K562 treated with DMSO at 1 percent for 48 hours (cell line): ENCODE data around the gene ZBTB21. TPM values are rescaled to one million over a fixed set of nuclear protein-coding genes. Genes with fewer than 3 reads are reported as not detected.

Experiments used
- total RNA-seq: library from RNA; unstranded; fragments of 300-600 nt; gene quantifications from 2 replicates; pipeline ENCODE4 v1.2.3, GENCODE V29; 2022; ENCODE audit warnings: low replicate concordance; ENCODE audit errors: extremely low read depth

Gene ZBTB21
- total RNA-seq = not detected in 2 replicates

DNA sequence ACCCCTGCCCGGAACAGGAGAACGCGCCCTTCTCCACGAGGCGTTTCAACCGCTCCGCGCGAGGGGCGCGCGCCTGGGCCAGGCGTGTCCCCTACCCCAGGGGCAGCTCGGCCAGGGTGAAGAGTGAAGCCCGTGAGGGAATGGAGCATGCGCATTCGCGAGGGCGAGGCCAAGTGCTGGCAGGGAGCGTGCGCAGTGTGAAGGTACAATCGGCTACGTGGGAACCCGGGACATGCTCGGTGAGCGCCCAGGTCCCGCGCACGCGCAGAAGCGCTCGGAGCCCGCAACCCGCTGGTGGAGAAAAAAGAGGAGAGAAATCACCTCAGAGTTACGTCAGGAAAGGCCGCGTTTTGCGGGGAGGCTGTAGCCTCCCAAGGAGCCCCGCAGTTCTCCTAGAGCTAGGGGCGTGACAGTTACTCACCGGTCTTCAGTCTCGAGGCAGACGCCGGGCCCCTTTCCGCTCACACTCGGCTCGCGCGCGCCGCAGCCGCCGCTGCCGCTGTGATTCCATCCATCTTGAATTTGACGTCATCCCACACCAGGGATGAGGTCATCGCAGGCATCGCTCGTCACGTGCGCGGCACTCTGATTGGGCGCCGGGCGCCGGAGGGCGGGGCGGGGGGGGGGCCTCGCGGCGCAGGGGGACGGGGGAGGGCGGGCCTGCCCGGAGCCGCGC, at the start of gene ZBTB21:
TSS of gene ZBTB21 (minus strand) at position 530 of the 676 bp plus-strand sequence. CDS start 16,265 bp downstream, outside the sequence.

DNA sequence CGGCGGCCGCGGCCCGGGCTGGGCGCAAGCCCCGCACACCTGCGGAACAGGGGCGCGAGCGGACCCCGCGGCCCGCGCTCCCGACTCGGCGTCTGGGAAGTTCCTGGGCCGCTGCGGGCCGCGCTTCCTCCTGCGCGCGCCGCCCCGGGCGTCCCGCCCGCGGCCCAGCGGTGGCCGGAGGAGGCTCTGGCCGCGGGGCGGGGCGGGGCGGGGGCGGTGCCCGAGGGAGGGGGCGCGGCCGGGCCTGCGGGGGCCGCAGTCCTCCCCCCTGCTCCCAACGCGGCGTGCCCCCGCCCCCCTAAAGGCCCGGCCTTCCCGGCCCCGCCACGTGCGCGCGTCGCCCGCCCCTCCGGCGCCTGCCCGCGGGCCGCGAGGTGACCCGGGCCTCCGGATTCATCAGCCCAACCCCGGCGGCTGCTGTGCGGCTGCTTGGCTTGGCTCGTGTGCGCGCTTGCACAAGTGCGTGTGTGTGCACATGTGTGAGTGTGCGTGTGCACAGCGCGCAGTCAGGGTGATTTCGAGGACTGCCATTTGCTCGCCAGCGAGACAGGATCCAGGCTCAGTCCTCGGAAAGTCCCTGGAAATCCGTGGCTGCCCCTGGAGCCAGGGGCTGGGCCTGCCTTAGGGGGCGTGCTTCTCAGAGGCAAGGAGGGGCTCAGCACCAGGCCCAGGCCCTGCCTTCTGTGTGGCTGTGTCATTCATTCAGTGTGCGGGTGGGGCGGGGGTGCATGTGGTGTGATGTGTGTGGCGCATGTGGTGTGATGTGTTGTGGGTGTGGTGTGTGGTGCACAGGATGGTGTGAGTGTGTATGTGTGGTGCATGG, 56.1 kb downstream of the ZBTB21 start, which contains the start of gene C2CD2:
TSS of gene C2CD2 (minus strand) at position 188 of the 823 bp plus-strand sequence. CDS start 370 bp downstream, outside the sequence.

Other genes with a start within 250 kb of the ZBTB21 start
- not detected in 2 replicates for gene RIPK4, start 243.3 kb downstream of the ZBTB21 start, total RNA-seq
- gene PRDM15, start 131.0 kb downstream of the ZBTB21 start, total RNA-seq = not detected in 2 replicates
- not detected in 2 replicates for gene C2CD2, start 56.3 kb downstream of the ZBTB21 start, total RNA-seq
- gene UMODL1, start 61.0 kb upstream of the ZBTB21 start, total RNA-seq = not detected in 2 replicates
- not detected in 2 replicates for gene ABCG1, start 208.8 kb upstream of the ZBTB21 start, total RNA-seq